ENCODE measurements around the gene TMEM98.
A peak's percentile ranks its signal among the peaks of the same experiment; 100 is the strongest.
"Not testable (repeated sequence)": the region's sequence is repeated elsewhere in the genome, so short reads cannot be mapped to it uniquely, and the experiment has no call there.

The TMEM98 gene, protein sequence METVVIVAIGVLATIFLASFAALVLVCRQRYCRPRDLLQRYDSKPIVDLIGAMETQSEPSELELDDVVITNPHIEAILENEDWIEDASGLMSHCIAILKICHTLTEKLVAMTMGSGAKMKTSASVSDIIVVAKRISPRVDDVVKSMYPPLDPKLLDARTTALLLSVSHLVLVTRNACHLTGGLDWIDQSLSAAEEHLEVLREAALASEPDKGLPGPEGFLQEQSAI

DNA sequence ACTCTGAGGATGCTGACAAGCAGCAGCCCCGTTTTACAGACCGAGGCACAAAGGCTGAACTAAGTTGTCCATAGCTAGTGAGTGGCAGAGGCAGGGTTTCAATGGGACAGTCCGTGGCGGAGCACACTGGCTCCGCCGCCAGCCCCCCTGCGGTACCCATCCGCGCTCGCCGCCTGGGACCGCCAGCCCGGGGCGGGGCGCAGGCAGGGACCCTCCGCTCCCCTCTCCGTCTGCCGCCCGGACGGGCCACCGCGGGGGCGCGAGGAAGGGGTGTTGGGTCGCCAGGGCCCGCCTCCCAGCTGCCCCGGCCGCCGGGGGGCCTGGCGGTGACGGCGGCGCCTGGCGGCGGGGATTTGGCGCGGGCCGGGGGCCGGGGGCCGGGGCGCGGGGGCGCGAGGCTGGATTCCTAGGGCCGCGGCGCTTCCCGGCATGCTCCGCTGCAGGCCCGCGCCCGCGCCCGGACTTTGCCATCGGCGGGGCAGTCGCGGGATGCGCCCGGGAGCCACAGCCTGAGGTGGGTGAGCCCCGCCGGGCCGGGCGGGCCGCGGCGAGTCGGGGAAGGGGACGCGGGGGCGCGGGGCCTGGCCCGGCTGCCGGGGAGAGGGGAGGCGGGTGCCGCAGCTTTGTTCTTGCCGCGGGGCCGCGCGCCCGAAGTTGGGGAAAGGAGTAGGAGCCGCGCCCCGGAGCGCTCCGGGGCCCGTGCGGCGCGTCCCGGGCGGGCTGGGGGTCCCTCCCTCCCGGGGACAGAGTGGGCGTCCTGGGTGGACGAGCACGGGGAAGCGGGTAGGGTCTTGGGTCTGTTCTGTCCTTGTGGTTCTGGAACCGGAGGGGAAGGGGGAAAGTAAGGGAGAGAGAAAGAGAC, at the start of gene TMEM98:
TMEM98 (plus strand) TSS at position 430 of the 862 bp plus-strand sequence. CDS start 3,376 bp downstream, outside the sequence.
- DNase-seq (ENCODE audit: low read depth in 2 of 2): peak in 1 of 2 donors; percentile 8

DNA sequence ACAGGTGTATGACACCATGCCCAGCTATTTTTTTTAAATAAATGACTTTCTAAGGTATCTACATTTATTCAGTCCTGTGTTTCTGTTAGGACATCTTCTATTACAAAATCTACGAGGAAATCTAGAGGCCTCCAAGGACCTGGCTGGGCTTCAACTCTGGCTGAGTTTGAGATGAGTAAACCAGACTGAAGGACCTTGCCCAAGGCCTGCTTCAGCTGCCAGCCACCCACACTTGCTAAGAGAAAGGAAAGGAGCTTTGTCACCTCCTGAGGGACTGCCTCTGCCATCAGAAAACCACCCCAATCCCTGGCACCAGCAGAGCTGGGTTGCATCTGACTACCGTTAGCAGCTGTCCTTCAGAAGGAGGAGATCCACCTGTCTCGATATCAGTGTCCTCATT, 49.7 kb upstream of the TMEM98 start:
- no peak for DNase-seq (ENCODE audit: low read depth in 2 of 2)

DNA sequence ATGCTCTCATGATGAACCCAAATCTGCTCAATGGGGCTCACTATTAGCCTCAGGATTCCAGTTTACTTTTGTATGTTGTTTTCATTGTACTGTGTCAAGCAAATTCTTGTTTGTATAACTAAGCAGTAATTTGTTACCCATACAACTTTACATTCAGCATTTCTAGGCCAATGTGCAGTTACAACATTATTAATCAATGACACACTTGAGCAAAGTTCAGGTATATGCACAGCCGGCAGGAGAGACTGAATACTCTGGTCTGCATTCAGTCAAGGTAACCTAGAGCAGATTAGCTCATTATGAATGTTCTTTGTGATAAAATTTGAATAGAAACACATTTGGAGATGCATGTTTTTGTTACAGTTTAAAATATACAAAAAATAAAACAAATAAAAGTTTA, 48.8 kb upstream of the TMEM98 start:
- no peak for DNase-seq (ENCODE audit: low read depth in 2 of 2)

DNA sequence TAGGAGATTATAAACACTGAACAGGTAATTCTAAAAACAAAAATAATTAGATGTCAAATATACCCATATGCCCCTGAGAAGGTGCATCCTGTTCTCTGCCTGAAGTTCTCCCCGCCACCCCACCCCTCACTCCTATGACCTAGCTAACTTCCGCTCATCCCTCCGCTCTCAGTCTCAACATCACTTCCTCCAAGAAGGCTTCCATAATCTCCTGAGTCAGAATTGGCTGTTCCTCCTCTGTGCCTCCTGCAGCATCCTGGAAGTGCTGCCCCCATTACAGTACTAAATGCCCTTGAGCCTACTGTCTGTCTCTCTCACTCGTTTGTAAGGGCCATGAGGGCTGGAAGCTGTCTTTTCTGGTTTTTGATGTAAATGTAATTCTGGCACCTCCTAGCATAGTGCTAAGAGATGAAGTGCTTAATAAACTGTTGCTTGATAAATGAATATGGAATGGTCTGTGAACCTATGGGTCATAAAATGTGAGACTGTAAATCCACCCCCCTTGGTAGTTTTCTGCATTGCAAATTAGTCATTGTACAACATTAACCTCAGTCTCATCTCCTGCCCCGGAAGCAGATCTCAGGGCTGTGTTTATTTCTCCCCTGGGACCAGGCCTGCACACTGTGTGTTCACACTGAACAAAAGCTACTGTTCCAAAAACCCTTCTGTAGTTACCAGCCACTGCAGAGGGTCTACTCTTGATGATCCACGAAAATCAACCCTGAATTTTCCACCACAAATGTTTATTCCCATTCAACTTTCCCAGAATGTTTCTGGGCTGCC, 47.1 kb upstream of the TMEM98 start:
- DNase-seq (ENCODE audit: low read depth in 2 of 2): no peak

DNA sequence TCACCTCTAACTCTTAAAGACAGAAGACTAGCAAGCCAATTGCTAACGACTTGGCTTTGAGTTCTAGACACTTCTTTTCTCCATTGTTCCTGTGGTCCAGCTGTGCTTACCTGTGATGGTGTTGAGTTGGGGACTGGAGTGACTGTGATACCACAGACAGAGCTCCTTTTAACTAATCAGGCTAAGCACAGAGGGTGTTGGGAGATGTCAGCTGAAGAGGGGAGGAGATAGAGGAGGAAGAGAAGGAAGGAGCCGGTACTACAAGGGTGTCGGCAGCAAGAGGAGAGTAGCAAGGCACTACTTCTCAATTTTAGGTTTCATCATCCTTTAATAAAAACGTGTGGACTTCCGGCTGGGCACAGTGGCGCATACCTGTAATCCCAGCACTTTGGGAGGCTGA, 45.9 kb upstream of the TMEM98 start:
- DNase-seq (ENCODE audit: low read depth in 2 of 2): no peak

DNA sequence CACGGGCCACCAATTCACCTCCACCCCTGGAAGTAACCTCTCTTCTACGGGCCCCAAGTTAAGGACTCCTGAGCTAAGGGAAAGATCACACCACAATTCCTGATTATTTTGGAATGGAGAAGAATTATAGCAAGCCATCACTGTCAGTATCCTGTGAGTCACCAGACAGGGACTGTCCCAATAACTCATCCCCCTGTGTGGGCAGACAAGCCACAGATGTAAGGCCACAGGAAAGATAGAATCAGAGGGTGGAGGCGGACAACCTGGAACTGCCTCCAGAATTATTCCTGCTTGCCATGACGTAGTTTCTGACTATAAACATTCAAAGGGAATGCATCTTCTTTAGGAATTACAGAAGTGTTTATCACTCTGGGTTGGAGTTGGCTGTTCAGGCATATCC, 45.2 kb upstream of the TMEM98 start:
- DNase-seq (ENCODE audit: low read depth in 2 of 2): peak in 1 of 2 donors; percentile 15

DNA sequence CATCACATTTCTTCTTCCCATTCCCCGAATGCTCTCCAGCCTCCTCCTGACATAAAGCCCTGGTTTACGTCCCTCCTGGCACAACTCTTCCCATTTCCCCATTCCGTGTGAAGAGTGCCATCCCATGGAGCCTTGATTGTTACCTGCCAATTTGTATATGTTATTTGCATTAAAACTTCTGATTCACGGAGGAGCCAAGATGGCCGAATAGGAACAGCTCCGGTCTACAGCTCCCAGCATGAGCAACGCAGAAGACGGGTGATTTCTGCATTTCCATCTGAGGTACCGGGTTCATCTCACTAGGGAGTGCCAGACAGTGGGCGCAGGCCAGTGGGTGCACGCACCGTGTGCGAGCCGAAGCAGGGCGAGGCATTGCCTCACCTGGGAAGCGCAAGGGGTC, 41.0 kb upstream of the TMEM98 start:
- not testable (repeated sequence) for DNase-seq (ENCODE audit: low read depth in 2 of 2)

DNA sequence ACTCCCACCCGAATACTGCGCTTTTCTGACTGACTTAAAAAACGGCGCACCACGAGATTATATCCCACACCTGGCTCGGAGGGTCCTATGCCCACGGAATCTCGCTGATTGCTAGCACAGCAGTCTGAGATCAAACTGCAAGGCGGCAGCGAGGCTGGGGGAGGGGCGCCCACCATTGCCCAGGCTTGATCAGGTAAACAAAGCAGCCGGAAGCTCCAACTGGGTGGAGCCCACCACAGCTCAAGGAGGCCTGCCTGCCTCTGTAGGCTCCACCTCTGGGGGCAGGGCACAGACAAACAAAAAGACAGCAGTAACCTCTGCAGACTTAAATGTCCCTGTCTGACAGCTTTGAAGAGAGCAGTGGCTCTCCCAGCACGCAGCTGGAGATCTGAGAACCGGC, 40.5 kb upstream of the TMEM98 start:
- DNase-seq (ENCODE audit: low read depth in 2 of 2): not testable (repeated sequence)

DNA sequence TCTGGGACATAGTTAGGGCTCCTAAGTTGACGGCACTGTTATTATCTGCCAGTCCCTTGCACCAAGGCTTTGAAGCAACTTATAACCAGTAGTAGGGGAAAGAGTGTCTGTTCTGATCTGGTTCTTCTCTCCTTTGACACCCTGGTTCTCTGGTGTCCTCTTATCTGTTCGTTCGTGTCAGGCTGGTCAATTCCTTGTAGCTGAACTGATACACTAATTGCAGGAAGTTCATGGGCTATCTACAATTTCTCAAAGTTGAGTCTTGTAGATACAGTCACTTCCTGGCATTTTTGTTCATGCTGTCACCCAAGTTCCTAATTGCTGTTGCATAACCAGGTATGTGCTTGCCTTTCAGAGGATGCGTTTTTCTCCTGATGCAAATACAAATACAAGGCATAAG, 33.7 kb upstream of the TMEM98 start:
- no peak for DNase-seq (ENCODE audit: low read depth in 2 of 2)

DNA sequence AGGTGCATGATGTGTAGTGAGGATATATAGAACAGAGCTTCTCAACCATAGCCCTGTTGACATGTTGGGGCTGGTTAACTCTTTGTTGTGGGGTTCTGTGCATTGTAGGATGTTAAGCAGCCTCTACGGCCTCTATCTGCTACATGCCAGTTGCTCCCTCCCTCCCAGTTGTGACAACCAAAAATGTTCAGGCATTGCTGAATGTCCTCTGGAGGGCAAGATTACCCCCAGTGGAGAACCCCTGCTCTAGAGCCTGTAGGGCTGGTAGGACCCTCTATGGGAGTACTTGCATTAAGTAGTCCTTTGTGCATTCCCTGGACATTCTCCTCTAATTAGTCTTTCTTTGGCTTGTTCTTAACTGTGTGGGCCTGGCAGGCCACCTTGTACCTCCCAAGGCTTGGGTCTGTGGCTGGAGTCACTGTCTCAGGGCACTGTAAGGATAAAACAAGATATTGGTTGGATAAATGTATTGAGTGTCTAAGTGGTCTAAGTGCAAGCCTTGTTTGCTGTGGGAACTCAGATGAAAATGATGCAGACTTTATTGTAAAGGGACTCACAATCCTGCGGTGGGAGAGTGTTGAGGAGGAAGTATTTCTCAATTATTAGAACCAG, 31.2 kb upstream of the TMEM98 start:
- no peak for DNase-seq (ENCODE audit: low read depth in 2 of 2)

DNA sequence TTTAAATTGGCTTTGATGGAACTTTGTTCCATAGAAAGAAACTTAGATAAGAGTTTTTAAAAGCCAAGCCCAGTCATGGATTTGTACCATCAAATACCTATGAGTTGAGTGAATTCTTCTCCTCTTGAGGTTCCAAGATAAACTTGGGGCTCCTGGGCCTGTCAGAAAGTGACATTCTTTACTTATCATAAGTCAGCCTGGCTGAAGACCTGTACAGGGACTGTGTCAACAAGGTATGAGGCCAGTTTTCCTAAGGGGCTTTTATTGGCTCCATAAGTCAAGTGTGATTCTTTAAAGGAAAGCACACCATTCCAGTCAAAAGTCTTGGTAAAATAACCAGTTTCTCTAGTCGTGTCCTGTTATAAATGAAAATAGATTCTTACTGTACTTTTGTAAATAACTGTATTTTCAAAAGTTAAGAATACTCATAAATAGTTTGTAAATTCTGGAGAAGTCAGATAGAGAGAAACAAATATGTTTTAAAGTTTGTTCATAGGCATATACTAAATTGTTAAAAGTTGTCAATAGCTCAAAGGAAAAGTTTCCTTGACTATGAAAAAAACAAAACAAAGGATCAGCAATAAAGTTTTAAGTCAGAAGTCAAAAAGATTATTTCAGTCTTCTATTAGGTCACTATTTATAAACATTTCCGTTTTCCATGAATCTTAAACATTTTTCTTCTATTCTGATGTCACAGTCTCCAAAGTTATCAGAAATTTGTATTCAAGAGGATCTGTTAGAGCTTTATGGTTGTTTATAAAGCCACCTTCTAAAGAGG, 28.5 kb upstream of the TMEM98 start:
- no peak for DNase-seq (ENCODE audit: low read depth in 2 of 2)

DNA sequence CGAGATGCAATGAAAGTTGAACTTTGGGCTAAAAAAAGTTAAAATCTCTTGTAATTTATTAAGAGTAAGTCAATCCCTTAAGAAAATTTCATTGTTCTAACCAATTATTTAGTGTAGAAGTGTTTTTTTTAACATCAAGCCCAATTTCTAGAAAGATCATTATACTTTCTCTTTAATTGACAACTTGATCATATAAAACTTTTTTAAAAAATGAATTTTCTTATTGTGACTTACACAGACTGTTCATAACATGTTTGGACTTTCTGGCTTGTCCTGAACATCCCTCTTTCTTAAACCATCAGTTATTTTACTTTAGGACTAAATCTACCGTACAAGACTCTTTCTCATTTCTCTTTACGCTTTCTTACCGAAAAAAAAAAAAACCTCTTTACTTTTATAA, 26.2 kb upstream of the TMEM98 start:
- no peak for DNase-seq (ENCODE audit: low read depth in 2 of 2)

DNA sequence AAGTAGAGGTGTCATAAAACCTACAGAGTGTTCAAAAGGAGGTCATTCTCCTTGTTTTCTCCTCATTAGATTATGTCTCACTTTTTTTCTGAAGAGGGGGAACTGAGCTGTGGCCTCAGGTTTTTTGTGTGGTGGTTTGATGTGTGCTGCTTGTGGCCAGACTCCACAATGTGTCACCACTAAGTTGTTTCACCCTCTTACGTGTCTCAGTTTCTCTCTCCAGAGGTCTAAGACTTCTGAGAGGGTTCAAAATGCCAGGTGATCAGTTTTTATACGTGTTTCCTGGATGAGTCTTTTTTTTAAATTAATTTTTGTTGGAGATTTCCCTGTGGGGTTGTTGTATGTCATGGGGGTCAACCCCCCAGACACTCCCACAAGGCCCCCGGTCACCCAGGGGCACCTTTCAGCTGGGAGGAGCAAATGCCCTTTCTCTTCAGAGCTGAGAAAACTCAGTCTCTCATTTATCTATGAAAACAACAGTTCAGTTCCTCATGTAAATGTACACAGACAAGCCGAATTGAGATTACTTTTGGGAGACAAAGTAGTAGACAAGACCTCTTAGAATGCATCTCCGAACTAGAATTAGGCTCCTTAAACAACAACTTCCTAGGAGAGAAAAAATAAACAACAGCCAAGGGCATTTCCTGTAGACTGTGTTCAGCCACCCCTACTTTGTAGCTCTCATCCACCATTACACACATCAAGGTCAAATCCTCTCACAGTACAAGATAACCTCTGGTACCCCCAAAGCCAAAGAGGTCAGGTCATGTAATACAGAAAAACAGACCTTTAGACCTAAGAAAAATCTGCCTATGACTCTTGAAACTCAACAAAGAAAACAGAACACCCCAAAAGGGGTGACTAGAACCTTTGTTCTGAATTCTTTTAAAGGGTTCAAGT, 23.9 kb upstream of the TMEM98 start:
- DNase-seq (ENCODE audit: low read depth in 2 of 2): no peak

DNA sequence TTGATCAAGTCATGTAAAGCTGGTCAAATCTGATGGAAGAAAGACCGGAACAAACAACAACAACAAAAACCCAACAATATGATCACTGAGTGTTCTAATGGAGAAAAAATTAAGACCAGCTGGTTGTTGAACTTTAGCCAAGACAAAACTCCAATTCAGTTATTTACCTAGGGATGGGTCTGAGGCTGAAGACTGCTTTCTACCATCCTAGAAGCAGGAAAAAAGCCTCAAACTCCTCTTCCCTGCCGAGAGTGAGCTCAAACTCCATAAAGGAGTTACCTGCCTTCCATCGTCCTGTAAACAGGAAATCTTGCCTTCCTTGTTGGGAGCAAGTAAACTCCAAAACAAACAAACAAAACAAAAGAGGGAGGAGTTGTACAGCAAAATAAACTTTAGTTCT, 23.1 kb upstream of the TMEM98 start:
- DNase-seq (ENCODE audit: low read depth in 2 of 2): no peak

DNA sequence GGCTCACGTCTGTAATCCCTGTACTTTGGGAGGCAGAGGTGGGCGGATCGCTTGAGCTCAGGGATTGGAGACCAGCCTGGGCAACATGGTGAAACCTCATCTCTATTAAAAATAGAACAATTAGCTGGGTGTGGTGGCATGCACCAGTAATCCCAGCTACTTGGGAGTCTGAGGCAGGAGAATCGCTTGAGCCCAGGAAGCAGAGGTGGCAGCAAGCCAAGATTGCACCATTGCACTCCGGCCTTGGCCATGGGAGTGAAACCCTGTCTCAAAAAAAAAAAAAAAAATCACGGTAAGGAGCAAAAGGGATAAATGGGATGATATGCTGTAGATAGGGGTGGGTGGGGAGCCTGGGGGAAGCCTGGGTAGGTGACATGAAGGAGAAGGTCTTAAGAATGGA, 20.4 kb upstream of the TMEM98 start:
- no peak for DNase-seq (ENCODE audit: low read depth in 2 of 2)

DNA sequence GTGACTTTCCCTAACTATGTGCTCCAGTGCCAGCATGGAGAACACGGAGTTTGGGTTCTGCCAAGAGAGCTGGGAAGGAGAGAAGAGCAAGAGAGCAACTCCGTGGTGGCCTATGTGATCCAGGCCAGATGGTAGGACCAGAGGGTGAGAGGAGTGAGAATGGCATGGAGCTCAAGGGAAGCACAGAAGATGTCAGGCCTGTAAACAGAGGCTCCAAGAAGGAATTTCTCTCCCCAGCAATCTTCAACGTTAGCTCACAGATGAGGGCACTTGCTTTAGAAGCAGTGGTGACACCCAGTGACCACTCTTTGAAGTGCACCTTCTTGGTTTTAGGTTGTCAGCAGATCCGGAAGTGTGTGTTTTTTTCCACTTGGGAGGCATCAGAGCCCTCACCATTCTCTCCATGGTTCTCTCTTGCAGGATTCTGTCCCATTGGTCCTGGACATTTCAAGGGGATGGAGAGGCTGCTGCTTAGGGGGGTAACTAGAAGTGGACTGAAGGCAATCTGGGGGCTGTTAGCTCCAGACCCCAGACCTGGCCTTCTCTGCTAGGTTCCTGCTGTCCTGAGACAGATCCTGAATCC, 18.1 kb upstream of the TMEM98 start:
- DNase-seq (ENCODE audit: low read depth in 2 of 2): peak; percentile 23 to 43

DNA sequence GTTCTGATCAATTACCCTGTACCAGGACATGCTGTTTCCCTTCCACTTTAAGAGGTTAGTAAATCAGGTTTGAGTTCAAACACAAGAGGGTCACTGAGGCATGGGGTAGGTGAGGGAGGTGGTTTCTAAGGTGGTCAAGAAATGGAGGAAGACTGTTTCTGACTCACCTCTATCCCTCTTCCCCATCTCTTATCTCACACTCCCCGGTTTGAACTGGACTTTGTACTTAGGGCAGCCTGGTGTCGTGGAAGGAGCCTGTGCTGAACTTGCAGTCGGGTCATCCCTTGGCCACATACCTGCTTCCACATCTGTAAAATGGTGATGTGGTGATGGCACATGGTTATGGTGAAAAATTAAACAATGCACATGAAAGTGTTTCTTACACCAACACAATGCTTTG, 17.2 kb upstream of the TMEM98 start:
- DNase-seq (ENCODE audit: low read depth in 2 of 2): no peak

DNA sequence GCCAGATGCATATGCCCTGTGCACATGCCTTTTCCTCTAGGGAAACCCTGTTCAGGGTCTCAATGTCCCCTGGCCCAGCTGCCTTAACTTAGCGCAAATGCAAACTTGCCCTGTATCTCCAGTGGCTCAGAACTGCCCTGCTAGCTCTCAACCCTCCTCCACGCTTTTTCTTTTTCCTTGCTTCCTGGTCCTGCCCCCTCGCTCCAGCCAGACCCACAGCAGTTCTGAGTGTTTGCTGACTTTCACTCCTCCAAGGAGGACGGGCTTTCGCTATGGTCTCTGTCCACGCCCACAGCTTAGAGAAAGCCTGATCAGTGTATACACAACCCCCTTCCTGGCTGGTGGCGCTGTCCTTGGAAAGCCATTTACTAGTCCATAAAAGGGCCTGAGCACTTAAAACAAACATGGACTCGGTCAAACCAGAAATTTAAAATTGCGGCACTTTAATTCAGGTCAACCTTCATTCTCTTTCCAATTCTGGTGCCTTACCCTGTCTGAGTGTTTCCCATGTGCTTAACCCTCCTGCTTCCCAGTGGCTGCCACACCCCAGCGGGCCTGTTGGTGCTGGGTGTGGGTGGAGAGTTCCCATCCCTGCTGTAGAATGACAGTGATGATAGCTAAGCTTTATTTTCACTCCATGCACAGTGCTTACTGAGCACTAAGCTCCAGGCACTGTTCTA, 15.6 kb upstream of the TMEM98 start:
- no peak for DNase-seq (ENCODE audit: low read depth in 2 of 2)

DNA sequence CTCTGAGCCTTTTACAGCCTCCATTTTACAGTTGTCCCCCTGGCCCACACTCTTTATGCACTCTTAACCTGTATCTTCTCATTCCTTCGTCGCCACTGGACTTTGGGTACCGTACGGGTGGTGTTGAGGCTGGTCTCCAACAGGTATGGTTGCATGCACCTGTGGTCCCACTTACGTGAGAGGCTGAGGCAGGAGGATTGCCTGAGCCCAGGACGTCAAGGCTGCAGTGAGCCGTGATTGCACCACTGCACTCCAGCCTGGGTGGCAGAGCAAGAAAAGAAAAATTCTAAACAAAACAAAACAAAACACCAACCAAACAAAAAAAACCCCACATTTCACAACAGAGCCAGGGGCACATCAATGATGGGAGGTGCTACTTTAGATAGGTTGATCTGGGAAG, 14.4 kb upstream of the TMEM98 start:
- no peak for DNase-seq (ENCODE audit: low read depth in 2 of 2)
